Hepatocyte (in vitro differentiated cells): Measurements from ENCODE around the gene IQGAP2. TPM values are rescaled to one million over a fixed set of nuclear protein-coding genes. Genes with fewer than 3 reads are reported as not detected.
A peak's percentile ranks its signal among the peaks of the same experiment; 100 is the strongest.

Source experiments
- DNase-seq: peaks from one replicate; pipeline ENCODE4 v3.0.0-alpha.2; 2016; ENCODE audit warnings: low spot score
- H2AFZ ChIP-seq: fragments of 200-600 bp; sonication (generic); 2 replicates; pipeline ENCODE4 v1.6.0; 2016; ENCODE audit warnings: antibody characterized with exemption, mild to moderate bottlenecking
- H3K27ac ChIP-seq: fragments of 200-600 bp; sonication (generic); 2 replicates; pipeline ENCODE4 v1.5.1; 2016; ENCODE audit warnings: mild to moderate bottlenecking
- H3K27me3 ChIP-seq: fragments of 200-600 bp; sonication (generic); 2 replicates; pipeline ENCODE4 v1.6.1; 2016
- H3K36me3 ChIP-seq: fragments of 200-600 bp; sonication (generic); replicated peaks from 2 replicates; pipeline ENCODE4 v1.5.1; 2016; ENCODE audit warnings: low read depth; ENCODE audit not compliant: insufficient read depth
- H3K4me1 ChIP-seq: fragments of 200-600 bp; sonication (generic); 2 replicates; pipeline ENCODE4 v1.5.1; 2016; ENCODE audit warnings: mild to moderate bottlenecking, moderate library complexity; ENCODE audit not compliant: insufficient read depth
- H3K4me2 ChIP-seq: fragments of 200-600 bp; sonication (generic); 2 replicates; pipeline ENCODE4 v1.6.0; 2016
- H3K4me3 ChIP-seq: fragments of 200-600 bp; sonication (generic); 2 replicates; pipeline ENCODE4 v1.5.1; 2016; ENCODE audit warnings: mild to moderate bottlenecking
- H3K79me2 ChIP-seq: fragments of 200-600 bp; sonication (generic); 2 replicates; pipeline ENCODE4 v1.6.0; 2017; ENCODE audit warnings: mild to moderate bottlenecking
- H3K9me2 ChIP-seq: fragments of 200-600 bp; sonication (generic); replicated peaks from 2 replicates; pipeline ENCODE4 v1.6.0; 2017; ENCODE audit warnings: mild to moderate bottlenecking; ENCODE audit not compliant: insufficient read depth
- H3K9me3 ChIP-seq: fragments of 200-600 bp; sonication (generic); 2 replicates; pipeline ENCODE4 v1.5.1; 2016; ENCODE audit warnings: low read depth, mild to moderate bottlenecking
- H4K20me1 ChIP-seq: fragments of 200-600 bp; sonication (generic); 2 replicates; pipeline ENCODE4 v1.6.0; 2016; ENCODE audit warnings: mild to moderate bottlenecking; ENCODE audit not compliant: insufficient read depth, poor library complexity, severe bottlenecking
- CTCF ChIP-seq: fragments of 200-600 bp; sonication (generic); IDR thresholded peaks from 2 replicates; pipeline ENCODE4 v1.5.1; 2016; ENCODE audit warnings: antibody characterized with exemption, mild to moderate bottlenecking; ENCODE audit not compliant: poor library complexity
- EZH2 ChIP-seq: fragments of 200-600 bp; sonication (generic); IDR thresholded peaks from 2 replicates; pipeline ENCODE4 v1.6.1; 2016; ENCODE audit warnings: antibody characterized with exemption, mild to moderate bottlenecking, borderline replicate concordance
- EZH2phosphoT487 ChIP-seq: fragments of 200-600 bp; sonication (generic); IDR thresholded peaks from one replicate; pipeline ENCODE4 v1.6.1; 2018; ENCODE audit warnings: antibody characterized with exemption, mild to moderate bottlenecking, low read depth, moderate library complexity; ENCODE audit not compliant: unreplicated experiment, severe bottlenecking
- WGBS: methylation state at CpG from one replicate; pipeline ENCODE4 v1.1.6; 2016; ENCODE audit warnings: low lambda C conversion rate; ENCODE audit errors: missing lambda C conversion rate; 5-methylcytosine and 5-hydroxymethylcytosine counted together
- polyA plus RNA-seq: library from polyadenylated mRNA; unstranded; fragments of >200 nt; fragmentation: Nextera tagmentation; extraction: Ambion mirVana; gene quantifications from 2 replicates; pipeline ENCODE4 v1.2.1, GENCODE V29; 2016
- total RNA-seq: library from RNA; depleted of rRNA; stranded (reverse); fragments of >200 nt; gene quantifications from 2 replicates; pipeline ENCODE4 v1.2.3, GENCODE V29; 2014

IQGAP2 gene
- total and polyA plus RNA-seq, 2 experiments from 2014 or later, result 37.2 to 78.9 TPM

GRCh38 chr5:76492819-76493189 is 89.7 kb downstream of the IQGAP2 start:
- Histone ChIP-seq H3K4me2 (no peak overlapping the region), H3K9me2 (no peaks in the 10 kb centered on the region), H3K36me3 (no peaks in the 10 kb centered on the region), H4K20me1 (no peaks in the 10 kb centered on the region), H3K9me3 (no peaks in the 10 kb centered on the region), H3K4me1 (peaks cover 23% of the 10 kb centered on the region), H2AFZ (no peak overlapping the region), H3K4me3 (no peak overlapping the region), H3K27ac (peak overlapping the region; percentile 47), H3K79me2 (peaks cover 12% of the 10 kb centered on the region), H3K27me3 (no peaks in the 10 kb centered on the region)
- DNase-seq, result no peak
- 91% methylated on average over 6 of the region's 6 CpGs for WGBS
- TF ChIP-seq EZH2phosphoT487, result no peak
- no peak for TF ChIP-seq CTCF
- TF ChIP-seq EZH2, result no peak

DNA sequence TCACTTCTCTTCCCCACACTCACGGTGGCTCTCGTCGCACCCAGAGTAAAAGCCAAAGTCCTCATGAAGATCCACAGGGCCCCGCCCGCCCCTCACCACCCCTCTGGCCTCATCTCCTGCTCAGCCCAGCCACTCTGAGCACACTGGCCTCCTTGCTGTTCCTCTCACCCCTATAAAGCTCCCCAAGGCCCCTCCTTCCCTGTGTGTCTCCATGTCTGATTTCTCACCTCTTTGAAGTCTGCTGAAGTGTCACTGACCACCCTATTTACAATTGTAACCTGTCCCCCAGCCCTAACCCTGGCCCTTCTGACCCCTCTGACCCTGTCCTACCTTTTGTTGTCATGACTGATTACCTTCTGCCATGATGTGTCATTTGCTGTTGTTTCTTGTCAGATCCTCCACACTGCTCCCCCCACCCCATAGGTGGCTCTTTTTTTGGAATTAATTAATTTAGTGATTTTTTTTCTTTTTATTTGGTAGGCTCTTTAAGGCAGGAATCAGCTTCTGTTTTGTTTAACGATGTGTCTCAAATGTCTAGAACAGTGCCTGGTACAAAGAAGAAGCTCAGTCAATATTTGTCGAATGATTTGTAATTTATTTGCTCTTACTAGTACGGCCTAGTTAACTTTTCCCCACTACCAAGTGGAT is 90.2 kb downstream of the IQGAP2 start:
- Histone ChIP-seq H3K4me2 (no peak overlapping the region), H3K27ac (no peak overlapping the region), H3K36me3 (no peaks in the 10 kb centered on the region), H3K9me3 (no peaks in the 10 kb centered on the region), H3K27me3 (no peaks in the 10 kb centered on the region), H3K79me2 (peaks cover 7% of the 10 kb centered on the region), H3K4me3 (no peak overlapping the region), H4K20me1 (no peaks in the 10 kb centered on the region), H3K9me2 (no peaks in the 10 kb centered on the region), H3K4me1 (peaks cover 23% of the 10 kb centered on the region), H2AFZ (no peak overlapping the region)
- WGBS, result 85% methylated on average over 8 of the region's 8 CpGs
- no peak for DNase-seq
- TF ChIP-seq CTCF (no peak), EZH2 (no peak)

DNA sequence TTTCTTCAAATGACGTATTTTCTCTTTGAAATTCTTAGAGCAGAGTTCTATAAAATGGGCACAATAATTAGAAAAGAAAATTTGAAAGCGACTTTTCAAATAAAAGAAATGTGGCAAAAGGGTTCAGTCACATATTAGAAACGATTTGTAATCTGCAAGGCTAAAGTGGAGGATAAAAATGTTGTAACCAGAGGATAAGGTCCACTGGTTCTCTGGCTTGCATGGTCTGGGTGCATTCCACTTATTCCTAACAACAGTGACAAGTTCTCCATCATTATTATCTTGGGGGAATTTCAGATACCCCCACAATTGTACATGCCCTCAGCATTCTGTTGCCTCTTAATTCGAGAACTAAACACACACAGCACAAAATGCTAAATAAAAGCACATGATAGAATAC is 91.1 kb downstream of the IQGAP2 start:
- no peak overlapping the region for H3K27ac ChIP-seq
- TF ChIP-seq EZH2, result no peak
- no peak for TF ChIP-seq CTCF
- no peak for TF ChIP-seq EZH2phosphoT487

GRCh38 chr5:76495870-76496269 is 92.8 kb downstream of the IQGAP2 start:
- no peak overlapping the region for H3K4me2 ChIP-seq
- DNase-seq, result no peak
- 90% methylated on average over 4 of the region's 4 CpGs for WGBS
- H3K79me2 ChIP-seq, result peaks cover 7% of the 10 kb centered on the region
- no peaks in the 10 kb centered on the region for H3K36me3 ChIP-seq
- no peaks in the 10 kb centered on the region for H3K27me3 ChIP-seq
- TF ChIP-seq CTCF (no peak), EZH2 (no peak), EZH2phosphoT487 (no peak)
- no peak overlapping the region for H2AFZ ChIP-seq
- H3K9me3 ChIP-seq, result no peaks in the 10 kb centered on the region
- peak overlapping the region; percentile 4 for H3K27ac ChIP-seq
- H3K4me3 ChIP-seq, result no peak overlapping the region
- no peaks in the 10 kb centered on the region for H4K20me1 ChIP-seq
- peaks cover 12% of the 10 kb centered on the region for H3K4me1 ChIP-seq
- no peaks in the 10 kb centered on the region for H3K9me2 ChIP-seq

More for the DNA sequence above, 91.1 kb downstream of the IQGAP2 start:
- peaks cover 7% of the 10 kb centered on the region for H3K79me2 ChIP-seq
- H3K27me3 ChIP-seq, result no peaks in the 10 kb centered on the region
- peaks cover 23% of the 10 kb centered on the region for H3K4me1 ChIP-seq
- no peaks in the 10 kb centered on the region for H3K9me2 ChIP-seq
- H3K9me3 ChIP-seq, result no peaks in the 10 kb centered on the region
- DNase-seq, result no peak
- 89% methylated on average over 4 of the region's 4 CpGs for WGBS
- H4K20me1 ChIP-seq, result no peaks in the 10 kb centered on the region
- H3K4me2 ChIP-seq, result no peak overlapping the region
- H2AFZ ChIP-seq, result no peak overlapping the region
- no peak overlapping the region for H3K4me3 ChIP-seq
- H3K36me3 ChIP-seq, result no peaks in the 10 kb centered on the region
